Transverse colon (tissue), 4 donors: ENCODE measurements around the gene SFXN2. TPM values are rescaled to one million over a fixed set of nuclear protein-coding genes. Genes with fewer than 3 reads are reported as not detected.

Experiments used
- DNase-seq: peaks from one replicate; pipeline ENCODE4 v3.0.0-alpha.2; 2019
- H3K27ac ChIP-seq, 4 donors: fragments of 200-600 bp; sonication (generic); 2 replicates each; pipeline ENCODE4 v1.5.1; 2016 to 2018; ENCODE audit warnings: inconsistent platforms in 4 of 4
- H3K27me3 ChIP-seq: fragments of 200-600 bp; sonication (generic); 2 replicates; pipeline ENCODE4 v1.5.1; 2017; ENCODE audit warnings: inconsistent platforms
- H3K36me3 ChIP-seq, 4 donors: fragments of 200-600 bp; sonication (generic); 2 replicates each; pipeline ENCODE4 v1.5.1; 2017 to 2019; ENCODE audit warnings: inconsistent platforms in 4 of 4
- H3K4me1 ChIP-seq, 4 donors: fragments of 200-600 bp; sonication (generic); 2 replicates each; pipeline ENCODE4 v1.5.1; 2017 to 2020; ENCODE audit warnings: inconsistent platforms in 4 of 4
- H3K4me3 ChIP-seq, 4 donors: fragments of 200-600 bp; sonication (generic); 1 replicate in 1 of 4; 2 replicates in 3 of 4; pipeline versions ENCODE4 v1.5.1 to v1.6.1; 2017 to 2019; ENCODE audit warnings: inconsistent platforms in 4 of 4
- H3K9me3 ChIP-seq, 2 donors: fragments of 200-600 bp; sonication (generic); 2 replicates each; pipeline ENCODE4 v1.5.1; 2017 to 2019; ENCODE audit warnings: inconsistent platforms in 2 of 2
- EP300 ChIP-seq: sonication (generic); formaldehyde crosslinking; IDR thresholded peaks from one replicate; pipeline ENCODE4 v1.6.1; 2017; ENCODE audit warnings: antibody characterized with exemption, low read depth
- POLR2A ChIP-seq: fragments of 450-650 bp; IDR thresholded peaks from one replicate; pipeline ENCODE4 v1.6.1; 2016; ENCODE audit warnings: antibody characterized with exemption, mild to moderate bottlenecking, moderate library complexity
- POLR2AphosphoS5 ChIP-seq, 3 donors: sonication (generic); formaldehyde crosslinking; IDR thresholded peaks; one replicate each; pipeline ENCODE4 v1.6.1; 2016; ENCODE audit warnings: antibody characterized with exemption in 3 of 3
- WGBS, 2 donors: methylation state at CpG; one replicate each; pipeline ENCODE4 v1.1.5; 2018; ENCODE audit warnings: low coverage in 1 of 2; 5-methylcytosine and 5-hydroxymethylcytosine counted together
- in situ Hi-C, 4 donors: fragments of 200-750 bp; cut with MboI; loops; one replicate each; pipeline versions ENCODE4 v1.15.0 to v1.15.1; 2017; ENCODE audit warnings: low sequenced_read_pairs in 3 of 4, low pct_ligation_motif_present in 1 of 4, low pct_unique_long_range_greater_than_20kb in 1 of 4
- intact Hi-C: fragments of 100-400 bp; cut with DNase I; formaldehyde crosslinking; loops from one replicate; pipeline ENCODE4 v1.15.1; 2023; ENCODE audit warnings: low total_unique reads
- total RNA-seq, 4 donors: library from RNA; depleted of rRNA; stranded (reverse); fragments of >200 nt; gene quantifications; one replicate each; pipeline ENCODE4 v1.1.0, GENCODE V29; 2016
- TF ChIP-seq, protein P1 (sequence below), 5 experiments: fragments of 200-600 bp in 3 of 5; fragments of 450-650 bp in 2 of 5; sonication (generic) in 3 of 5; IDR thresholded peaks; 1 replicate in 2 of 5; 2 replicates in 3 of 5; pipeline ENCODE4 v1.5.1; 2016 to 2017; ENCODE audit warnings: antibody characterized with exemption in 5 of 5, inconsistent platforms in 3 of 5, mild to moderate bottlenecking in 2 of 5, moderate library complexity in 1 of 5

Gene SFXN2
- total RNA-seq, 4 donors from 2014 or later: 2.1 to 64.9 (median 7.3) TPM

- intact Hi-C loops (no loop called here), in situ Hi-C loops (no loop called here)
- H3K27ac ChIP-seq: peak overlapping the region; percentile 63 to 75 (median 72)
- H3K36me3 ChIP-seq: no peaks in the 10 kb centered on the region
- WGBS, 2 donors: 68 to 73% methylated on average over 5 to 9 of the region's 9 CpGs
- TF ChIP-seq, protein P1, sequence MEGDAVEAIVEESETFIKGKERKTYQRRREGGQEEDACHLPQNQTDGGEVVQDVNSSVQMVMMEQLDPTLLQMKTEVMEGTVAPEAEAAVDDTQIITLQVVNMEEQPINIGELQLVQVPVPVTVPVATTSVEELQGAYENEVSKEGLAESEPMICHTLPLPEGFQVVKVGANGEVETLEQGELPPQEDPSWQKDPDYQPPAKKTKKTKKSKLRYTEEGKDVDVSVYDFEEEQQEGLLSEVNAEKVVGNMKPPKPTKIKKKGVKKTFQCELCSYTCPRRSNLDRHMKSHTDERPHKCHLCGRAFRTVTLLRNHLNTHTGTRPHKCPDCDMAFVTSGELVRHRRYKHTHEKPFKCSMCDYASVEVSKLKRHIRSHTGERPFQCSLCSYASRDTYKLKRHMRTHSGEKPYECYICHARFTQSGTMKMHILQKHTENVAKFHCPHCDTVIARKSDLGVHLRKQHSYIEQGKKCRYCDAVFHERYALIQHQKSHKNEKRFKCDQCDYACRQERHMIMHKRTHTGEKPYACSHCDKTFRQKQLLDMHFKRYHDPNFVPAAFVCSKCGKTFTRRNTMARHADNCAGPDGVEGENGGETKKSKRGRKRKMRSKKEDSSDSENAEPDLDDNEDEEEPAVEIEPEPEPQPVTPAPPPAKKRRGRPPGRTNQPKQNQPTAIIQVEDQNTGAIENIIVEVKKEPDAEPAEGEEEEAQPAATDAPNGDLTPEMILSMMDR (IDR thresholded peaks at IDR 0.05): no peak
- TF ChIP-seq EP300 (no peak), POLR2AphosphoS5 (IDR thresholded peaks at IDR 0.05) (no peak), POLR2A (no peak)
- H3K4me3 ChIP-seq: no peak overlapping the region
- no peaks in the 10 kb centered on the region for H3K9me3 ChIP-seq
- no peak for DNase-seq
- no peaks in the 10 kb centered on the region for H3K27me3 ChIP-seq
- H3K4me1 ChIP-seq: peaks cover 21 to 58% (median 30%) of the 10 kb centered on the region in 4 donors
These were observed 37.7 kb upstream of the SFXN2 start for GRCh38 chr10:102676534-102677315.

GRCh38 chr10:102677331-102678067 is 36.9 kb upstream of the SFXN2 start:
- Histone ChIP-seq H3K27me3 (no peaks in the 10 kb centered on the region), H3K27ac (peak overlapping the region; percentile 63 to 75 (median 72)), H3K4me3 (no peak overlapping the region), H3K9me3 (no peaks in the 10 kb centered on the region), H3K36me3 (no peaks in the 10 kb centered on the region), H3K4me1 (peaks cover 21 to 58% (median 30%) of the 10 kb centered on the region in 4 donors)
- 40 to 79% methylated on average over 1 to 9 of the region's 9 CpGs for WGBS, 2 donors
- TF ChIP-seq, protein P1 (IDR thresholded peaks at IDR 0.05): no peak
- TF ChIP-seq POLR2A (no peak), POLR2AphosphoS5 (IDR thresholded peaks at IDR 0.05) (no peak)
- in situ Hi-C loops: no loop called here
- intact Hi-C loops: no loop called here
- peak; percentile 5 for DNase-seq

DNA sequence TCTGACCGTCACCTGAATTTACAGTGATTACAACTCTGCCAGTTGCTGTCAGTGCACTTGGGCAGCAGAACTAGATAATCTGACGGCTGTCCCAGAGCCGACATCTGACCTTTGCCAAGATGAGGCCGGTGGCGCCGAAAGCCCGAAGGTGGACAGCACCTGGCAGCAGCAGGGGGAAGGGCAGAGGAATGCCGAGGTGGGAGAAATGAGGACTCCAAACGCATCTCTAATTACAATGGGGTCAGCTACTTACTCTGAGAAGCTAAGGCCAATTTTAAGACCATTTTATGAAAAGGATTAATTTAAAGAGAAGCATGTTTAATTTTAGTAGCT is 36.4 kb upstream of the SFXN2 start:
- intact Hi-C loops: no loop called here
- WGBS, 2 donors: 79 to 80% methylated on average over 6 to 9 of the region's 9 CpGs
- Histone ChIP-seq H3K4me1 (peaks cover 21 to 58% (median 30%) of the 10 kb centered on the region in 4 donors), H3K27ac (no peak overlapping the region), H3K36me3 (no peaks in the 10 kb centered on the region), H3K27me3 (no peaks in the 10 kb centered on the region), H3K9me3 (no peaks in the 10 kb centered on the region), H3K4me3 (no peak overlapping the region)
- in situ Hi-C loops: no loop called here
- DNase-seq: no peak
- no peak for TF ChIP-seq EP300
- no peak for TF ChIP-seq POLR2A
- TF ChIP-seq, protein P1 (IDR thresholded peaks at IDR 0.05): no peak
- TF ChIP-seq POLR2AphosphoS5 (IDR thresholded peaks at IDR 0.05): no peak

DNA sequence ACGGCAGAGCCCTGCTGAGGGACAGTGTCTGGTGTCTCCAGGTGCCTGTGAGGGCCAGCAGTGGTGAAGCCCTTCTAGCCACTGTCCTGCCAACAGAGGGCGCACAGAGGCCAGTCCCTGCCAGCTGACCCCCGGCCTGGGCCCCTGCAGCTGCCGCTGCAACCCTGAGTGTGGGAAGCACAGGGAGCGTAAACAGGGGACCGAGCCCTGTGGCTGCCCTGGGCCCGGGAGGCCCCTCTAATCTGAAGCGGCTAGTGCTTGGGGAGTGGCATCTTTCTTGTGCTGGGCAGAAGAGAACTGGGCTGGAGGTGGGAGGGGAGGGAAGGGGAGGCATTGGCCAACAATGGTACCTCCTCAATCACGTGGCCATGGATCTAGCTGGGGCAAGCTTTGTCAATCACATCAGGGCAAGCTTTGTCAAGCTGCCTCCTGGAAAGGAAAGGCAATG is 35.6 kb upstream of the SFXN2 start:
- TF ChIP-seq, protein P1 (IDR thresholded peaks at IDR 0.05): peak; percentile 48 to 59 (median 54)
- TF ChIP-seq POLR2A: no peak
- 18% methylated on average over 5 of the region's 9 CpGs; no CpG with 5 or more reads in 1 of the 2 donors for WGBS, 2 donors
- DNase-seq: peak; percentile 71
- H3K4me3 ChIP-seq: no peak overlapping the region
- intact Hi-C loops (no loop called here), in situ Hi-C loops (no loop called here)
- no peaks in the 10 kb centered on the region for H3K36me3 ChIP-seq
- H3K27ac ChIP-seq: no peak overlapping the region
- H3K9me3 ChIP-seq: no peaks in the 10 kb centered on the region
- no peaks in the 10 kb centered on the region for H3K27me3 ChIP-seq
- peaks cover 15 to 49% (median 28%) of the 10 kb centered on the region in 4 donors for H3K4me1 ChIP-seq
